Smooth muscle cell of the brain vasculature (primary cell): Measurements from ENCODE around the gene TIGD3.

ENCODE experiments used
- DNase-seq: peaks from one replicate; pipeline ENCODE4 v3.0.0-alpha.2; 2012; ENCODE audit warnings: low read depth, low spot score

TIGD3 gene

GRCh38 chr11:65366340-65366773 is 11.8 kb downstream of the TIGD3 start:
- DNase-seq, result peak; percentile 62

DNA sequence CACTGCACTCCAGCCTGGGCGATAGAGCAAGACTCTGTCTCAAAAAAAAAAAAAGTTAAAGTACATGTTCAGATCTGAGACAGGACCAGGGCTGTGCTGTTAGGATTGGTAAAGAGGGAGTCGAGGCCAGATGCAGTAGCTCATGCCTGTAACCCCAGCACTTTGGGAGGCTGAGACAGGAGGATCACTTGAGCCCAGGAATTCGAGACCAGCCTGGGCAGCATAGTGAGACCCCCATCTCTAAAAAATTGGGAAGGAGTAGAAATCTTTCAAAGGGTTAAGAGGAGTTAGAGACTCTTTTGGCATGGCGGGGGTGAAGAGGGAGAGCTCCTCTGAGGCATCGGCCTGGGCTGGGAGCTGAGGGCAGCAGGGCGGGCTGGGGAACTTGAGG is 16.1 kb downstream of the TIGD3 start:
- no peak for DNase-seq

- DNase-seq, result no peak
Measured at GRCh38 chr11:65373839-65374580, 19.5 kb downstream of the TIGD3 start.

DNA sequence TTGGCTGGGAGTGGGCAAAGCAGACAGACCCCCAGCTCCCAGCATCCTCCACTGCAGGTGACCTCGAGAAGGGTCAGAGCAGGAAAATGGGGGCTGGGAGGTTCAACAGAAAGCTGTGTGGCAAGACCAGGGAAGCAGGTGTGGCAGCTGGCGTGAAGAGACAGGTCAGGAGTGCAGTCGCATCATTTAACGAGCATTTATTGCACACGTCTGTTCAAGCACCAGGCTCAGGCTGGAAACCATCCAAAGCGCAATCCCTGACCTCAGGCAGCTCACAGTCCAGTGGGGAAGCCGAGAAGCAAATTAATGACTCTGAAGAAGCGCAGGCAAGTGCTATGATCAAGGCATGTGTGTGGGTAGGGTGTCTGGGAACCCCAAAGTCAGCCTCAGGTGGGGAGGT is 20.5 kb downstream of the TIGD3 start:
- DNase-seq, result no peak

- no peak for DNase-seq
Measured at GRCh38 chr11:65376138-65376713, 21.7 kb downstream of the TIGD3 start.

DNA sequence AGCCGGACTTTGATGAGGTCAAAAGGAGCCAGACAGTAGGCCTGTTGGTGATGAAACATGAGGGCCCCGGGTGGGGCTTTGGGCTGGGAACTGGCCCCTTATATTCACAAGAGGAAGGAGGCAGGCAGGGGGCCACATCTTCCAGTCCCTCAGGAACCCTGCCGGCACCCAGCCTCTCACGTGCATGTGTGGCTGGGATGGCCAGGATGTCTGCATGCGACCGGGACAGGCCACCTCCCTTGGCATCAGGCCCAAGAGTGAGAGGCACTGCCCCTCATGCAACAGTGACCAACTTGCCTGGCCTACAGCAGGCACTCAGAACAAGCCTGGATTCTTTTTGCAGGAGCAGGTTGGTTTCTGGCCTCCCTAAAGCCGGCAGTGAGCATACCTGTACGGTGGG is 22.5 kb downstream of the TIGD3 start:
- no peak for DNase-seq

- DNase-seq, result no peak
Measured at GRCh38 chr11:65377777-65378176, 23.2 kb downstream of the TIGD3 start.

DNA sequence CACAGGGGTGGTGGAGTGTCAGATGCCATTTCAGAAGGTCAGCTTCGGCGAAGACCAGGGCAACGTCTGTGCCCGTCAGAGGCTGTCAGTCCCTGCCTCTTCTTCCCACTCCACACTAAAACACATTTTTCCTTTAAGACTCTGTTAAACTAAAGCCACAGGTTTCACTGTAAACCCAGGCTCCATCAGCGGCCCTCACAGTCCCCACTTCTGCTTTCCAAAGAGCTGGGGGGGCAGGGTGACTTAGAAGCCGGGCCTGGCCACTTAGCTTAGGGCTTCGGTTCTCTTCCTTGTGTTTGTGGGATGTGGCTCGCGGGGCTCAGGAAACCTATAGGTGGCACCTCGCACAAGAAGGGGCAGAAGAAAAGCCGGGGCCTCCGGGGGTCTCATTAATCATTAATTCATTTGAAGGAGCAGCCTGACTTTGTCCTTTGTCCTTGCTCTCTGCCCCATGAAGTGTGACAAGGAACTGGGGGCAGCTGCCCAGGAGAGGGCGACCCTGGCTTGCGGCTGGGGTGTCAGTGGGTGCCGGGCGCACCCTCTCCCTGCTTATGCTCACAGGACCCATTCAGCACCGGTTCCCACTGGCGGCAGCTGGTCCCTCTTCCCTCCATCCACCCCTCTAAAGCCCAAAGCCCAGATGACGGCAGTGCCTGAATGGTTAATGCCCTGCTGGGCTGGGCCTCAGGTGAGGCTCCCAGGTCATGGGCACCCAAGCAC is 23.8 kb downstream of the TIGD3 start:
- DNase-seq, result no peak

DNA sequence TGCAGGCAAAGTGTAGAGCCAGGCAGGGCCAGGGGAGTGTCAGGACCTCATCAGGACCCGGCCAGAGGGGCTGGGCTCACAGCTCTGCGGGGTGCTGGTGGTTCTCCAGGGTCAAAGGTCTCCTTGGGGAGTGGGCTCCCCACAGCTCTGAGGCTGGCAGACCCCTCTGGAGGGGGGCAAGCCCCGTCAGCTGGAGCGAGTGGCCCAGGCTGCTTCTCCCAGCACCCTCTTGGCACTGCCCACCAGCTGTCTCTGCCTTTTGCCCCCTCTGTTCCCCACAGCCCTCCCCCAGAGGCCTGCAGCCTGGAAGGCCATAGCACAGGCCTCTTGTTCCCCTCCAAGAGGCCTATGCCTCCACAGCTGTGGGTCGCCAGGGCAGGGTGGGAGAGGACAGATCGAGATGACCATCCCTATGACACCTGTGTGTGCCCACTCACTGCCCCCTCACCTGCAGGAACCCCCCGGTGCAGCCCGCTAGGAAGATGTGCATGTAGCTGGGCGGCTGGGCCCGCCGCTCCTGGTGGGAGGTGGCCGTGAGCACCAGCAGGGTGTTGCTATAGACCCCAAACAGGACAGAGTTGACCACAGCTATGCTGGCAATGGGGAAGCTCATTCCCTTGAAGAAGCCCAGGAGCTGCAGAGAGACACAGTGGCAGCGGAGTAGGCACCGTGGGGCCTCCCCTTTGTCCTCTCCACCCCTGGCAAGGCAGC is 24.5 kb downstream of the TIGD3 start:
- no peak for DNase-seq

DNA sequence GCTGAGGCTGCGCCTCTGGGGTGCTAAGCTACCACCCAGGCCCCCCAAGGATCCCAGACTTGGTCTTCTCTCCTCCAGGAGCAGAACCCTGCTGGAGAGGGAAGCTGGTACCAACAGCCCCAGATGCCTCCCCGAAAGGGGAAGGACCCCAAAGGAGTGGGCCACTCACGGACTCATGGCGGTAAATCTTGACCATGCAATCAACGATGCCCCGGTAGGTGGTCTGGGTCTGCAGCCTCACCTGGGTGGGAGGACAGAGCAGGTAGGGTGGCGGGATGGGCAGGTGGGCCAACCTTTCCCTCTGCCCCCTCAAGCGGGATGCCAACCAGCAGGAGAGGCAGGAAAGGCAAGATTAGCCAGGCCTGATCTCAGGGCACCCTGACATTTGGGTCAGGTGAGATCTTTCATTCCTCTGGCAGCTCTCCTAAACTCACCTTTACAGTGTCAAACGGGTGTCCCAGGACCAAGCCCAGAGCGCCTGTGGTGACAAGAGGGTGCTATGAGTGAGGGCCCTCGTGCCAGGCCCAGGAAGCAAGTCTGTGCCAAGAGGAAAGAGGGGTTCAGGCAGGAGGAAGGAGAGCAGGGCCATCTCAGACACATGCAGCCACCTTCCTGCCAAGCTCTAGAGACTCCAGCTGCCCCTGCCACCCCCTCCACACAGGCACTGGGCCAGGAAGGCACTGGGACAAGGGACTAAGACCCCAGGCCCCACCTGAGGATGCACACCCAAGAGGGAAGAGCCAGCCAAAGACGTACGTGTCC is 25.3 kb downstream of the TIGD3 start:
- no peak for DNase-seq

DNA sequence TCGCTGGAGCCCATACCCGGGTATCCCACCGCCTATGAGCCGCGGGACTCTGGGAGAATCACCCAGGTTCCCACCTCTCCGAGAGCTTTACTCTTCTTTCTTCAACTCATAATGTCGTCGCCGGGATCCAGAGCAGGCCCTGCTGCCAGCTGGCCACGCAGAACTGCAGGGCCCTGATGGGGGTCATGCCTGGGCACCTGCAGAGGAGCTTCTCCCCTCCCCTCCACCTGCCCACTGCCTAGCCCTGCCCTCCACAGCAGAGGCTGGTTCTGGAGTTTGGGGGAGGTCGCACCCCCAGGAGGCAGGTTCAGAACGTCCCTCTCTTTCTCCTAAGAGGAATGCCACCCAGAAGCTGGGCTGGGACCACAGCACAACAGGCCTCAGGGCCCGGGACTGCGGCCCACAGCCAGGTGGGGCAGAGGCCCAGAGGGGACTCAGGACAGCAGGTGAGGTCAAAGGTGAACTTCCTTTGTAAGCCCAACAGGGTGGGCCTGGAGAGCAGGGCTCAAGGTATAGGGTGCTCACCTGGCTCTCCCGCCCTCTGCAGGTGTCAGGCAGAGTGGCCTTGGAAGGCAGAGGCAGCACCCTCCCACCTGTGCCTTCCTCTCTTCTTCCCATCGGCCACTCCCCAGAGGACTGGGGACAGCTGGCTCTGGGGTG is 26.0 kb downstream of the TIGD3 start:
- no peak for DNase-seq

- no peak for DNase-seq
Measured at GRCh38 chr11:65381716-65382032, 27.1 kb downstream of the TIGD3 start.

DNA sequence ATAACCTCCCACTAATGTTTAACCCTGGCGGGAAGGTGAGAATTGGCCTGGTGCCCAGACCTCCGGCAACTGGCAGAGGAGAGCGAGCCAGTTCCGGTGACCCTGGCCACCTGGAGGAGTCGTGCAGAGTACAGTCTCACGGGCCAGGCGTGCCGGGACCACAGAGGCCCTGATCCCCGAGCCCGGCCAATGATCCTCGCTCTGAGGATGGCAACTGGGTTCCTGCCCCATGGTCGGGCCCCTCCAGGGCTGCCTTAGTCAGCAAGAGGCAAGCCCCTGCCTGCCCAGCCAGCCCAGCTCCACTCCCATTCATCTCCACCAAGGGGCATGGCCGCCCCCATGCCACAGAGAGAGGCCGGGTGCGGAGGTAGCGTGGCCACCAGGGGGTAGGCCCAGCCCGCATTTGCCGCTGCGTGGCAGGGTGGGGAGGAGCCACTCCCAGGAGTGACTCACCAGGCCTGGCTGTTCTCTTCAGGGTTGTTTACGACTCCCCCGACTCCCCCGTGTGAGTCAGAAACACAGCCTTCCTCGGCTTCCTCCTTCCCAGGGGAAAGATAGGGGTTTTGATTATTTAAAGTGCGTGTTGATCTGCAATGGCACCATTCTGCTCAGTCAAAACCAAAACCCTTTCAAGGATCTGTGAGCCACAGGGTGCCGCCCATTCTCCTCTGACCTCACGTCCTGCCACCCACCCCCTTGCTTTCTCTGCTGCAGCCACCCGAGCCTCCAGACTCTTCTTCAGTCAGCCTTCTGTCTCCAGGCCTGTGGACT is 27.7 kb downstream of the TIGD3 start, which contains the start of gene SLC25A45:
SLC25A45 (minus strand) TSS at position 614 of the 771 bp plus-strand sequence. CDS start 695 bp downstream, outside the sequence.
- DNase-seq, result peak; percentile 90

DNA sequence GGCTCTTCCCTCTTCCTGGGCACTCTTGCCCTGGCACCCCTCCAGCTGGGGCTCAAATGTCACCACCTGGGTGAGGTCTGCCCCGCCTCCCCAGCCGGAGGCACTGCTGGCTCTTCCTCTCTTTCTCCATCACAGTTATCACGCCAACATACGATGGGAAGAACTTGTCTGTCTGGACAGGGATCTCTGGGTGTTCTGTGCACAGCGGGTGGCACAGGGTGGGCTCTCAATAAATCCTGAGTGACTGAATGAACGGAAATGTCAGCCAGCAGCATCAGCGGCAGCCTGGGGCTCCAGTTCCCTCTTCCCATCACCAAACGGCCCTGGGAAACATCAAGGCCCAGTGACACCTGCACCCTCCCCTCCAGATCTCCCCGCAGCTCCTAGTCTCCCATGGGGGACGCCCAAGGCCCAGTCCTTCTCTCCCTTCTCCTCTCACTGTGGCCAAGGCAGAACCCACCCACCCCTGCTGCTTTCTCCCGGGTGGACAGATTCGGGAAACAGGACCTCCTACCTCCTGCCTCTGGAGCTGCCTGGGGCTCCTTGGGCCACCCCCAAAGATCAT is 28.3 kb downstream of the TIGD3 start:
- DNase-seq, result no peak

DNA sequence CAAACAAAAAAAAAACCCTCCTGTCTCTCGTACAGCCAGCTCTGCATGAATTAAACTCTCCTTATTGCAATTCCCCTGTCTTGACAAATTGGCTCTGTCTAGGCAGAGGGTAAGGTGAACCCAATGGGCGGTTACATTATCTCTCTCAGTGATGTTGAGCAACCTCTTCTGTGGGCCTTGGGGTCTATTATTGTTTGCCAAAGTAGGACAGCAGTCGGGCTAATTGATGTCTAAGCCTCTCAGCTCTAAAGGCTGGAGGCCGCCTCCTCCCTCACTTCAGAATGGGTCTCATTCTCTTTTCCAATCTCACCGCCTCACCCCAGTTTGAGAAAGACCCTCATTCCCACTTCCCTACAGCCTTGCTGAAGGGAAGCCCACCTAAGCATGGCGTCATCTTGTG is 29.2 kb downstream of the TIGD3 start:
- no peak for DNase-seq

DNA sequence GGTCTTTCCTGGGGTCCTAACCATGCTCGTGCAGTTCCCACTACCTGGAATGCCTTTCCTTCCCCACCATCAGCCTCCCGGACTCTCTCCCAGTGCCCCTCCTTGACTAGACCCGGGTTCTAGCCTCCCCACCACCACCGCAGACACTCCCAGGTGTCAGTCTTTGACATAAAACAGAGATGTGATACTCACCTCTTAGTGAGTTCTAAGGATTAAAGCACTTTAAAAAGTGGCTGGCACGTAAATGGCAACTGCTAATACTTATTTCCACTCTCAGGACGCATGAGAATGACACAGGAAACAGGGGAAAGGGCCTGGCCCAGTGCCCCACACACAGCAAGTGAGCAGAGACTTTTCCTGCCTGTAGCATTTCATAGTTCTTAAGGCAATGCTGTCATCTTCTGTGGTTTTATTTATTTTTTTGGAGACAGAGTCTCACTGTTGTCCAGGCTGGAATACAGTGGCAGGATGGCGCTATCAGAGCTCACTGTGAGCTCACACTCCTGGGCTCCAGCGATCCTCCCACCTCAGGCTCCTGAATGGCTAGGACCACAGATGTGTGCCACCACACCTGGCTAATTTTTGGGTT is 29.8 kb downstream of the TIGD3 start:
- DNase-seq, result no peak

DNA sequence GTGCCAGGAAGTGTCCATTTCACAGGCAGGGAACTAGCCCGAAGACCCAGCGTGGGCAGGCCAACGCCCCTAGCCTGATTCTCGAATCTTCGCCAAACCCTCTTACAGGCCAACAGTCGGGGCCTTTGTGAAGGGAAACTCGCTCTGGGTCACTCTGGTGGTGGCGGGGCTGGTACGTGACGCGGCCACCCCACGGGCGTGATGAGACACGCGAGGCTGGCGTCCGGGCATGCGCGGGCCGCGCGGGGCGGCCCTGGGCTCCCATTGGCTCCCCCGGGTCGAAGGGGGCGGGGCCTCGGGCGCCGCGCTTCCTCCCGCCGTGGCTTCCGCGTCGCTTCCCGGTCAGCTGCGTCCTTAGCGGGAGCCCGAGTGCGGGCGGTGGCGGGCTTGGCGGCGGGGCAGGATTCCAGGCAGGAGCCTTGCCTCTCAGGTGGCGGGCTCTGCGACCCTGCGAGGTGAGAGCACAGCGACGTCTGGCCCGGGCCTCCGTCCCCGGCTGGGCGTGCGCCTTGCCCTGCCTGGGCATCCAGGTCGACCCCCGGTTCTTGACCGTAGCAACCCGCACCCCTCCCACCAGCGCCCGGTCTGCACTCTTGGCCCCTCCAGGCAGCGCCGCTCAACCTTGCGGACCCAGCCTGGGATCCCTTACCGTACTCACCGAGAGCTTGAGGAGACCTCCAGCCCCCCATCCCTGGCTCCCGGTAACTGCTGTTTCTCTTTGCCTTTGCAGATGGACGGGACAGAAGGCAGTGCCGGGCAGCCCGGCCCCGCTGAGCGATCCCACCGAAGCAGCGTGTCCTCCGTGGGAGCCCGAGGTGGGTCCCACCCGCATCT is 32.0 kb downstream of the TIGD3 start, which contains the start of gene FRMD8:
FRMD8 (plus strand) TSS at position 331 of the 834 bp plus-strand sequence; CDS start at position 731, 400 bp downstream.
- peak; percentile 26 for DNase-seq

DNA sequence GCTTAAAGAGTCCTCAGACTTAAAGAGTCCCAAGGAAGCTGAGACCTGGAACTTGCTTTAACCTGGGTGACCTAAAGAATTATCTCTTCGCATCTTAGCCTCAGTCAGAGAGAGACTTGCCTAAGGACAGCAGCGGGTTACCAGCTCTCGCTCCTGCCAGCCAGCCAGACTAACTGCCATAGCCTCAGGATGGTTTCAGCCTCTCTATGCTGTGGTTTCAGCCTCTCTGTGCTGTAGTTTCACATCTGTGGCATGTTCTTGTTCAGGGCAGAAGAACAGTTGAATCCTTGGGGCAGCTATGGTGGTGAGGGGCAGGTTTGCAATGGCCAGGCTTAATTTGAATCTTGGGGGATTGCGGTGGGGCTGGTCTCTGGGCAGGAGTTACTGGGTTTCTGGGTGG is 34.2 kb downstream of the TIGD3 start:
- DNase-seq, result no peak
